Right cardiac atrium (tissue), 5 donors: Measurements from ENCODE around the gene SFSWAP. TPM values are rescaled to one million over a fixed set of nuclear protein-coding genes. Genes with fewer than 3 reads are reported as not detected.
A peak's percentile ranks its signal among the peaks of the same experiment; 100 is the strongest.
"Not testable (repeated sequence)": the region's sequence is repeated elsewhere in the genome, so short reads cannot be mapped to it uniquely, and the experiment has no call there.

Source experiments
- ATAC-seq, 2 donors: fragments of 200-7000 bp; cut with Tn5 transposase; one replicate each; pipeline versions ENCODE4 v1.8.0 to v1.9.1; 2020; ENCODE audit warnings: moderate library complexity in 2 of 2, mild to moderate bottlenecking in 1 of 2
- DNase-seq, 3 donors: peaks; one replicate each; pipeline ENCODE4 v3.0.0-alpha.2; 2020
- H3K27ac ChIP-seq: one replicate; pipeline ENCODE4 v1.5.1; 2013; ENCODE audit warnings: mild to moderate bottlenecking, low read length, control low read depth, moderate library complexity
- H3K27me3 ChIP-seq: one replicate; pipeline ENCODE4 v1.6.1; 2013; ENCODE audit not compliant: control insufficient read depth, insufficient read depth
- H3K4me1 ChIP-seq: one replicate; pipeline ENCODE4 v1.6.1; 2013; ENCODE audit warnings: low read length; ENCODE audit not compliant: control insufficient read depth, insufficient read depth
- H3K4me3 ChIP-seq: one replicate; pipeline ENCODE4 v1.5.1; 2013; ENCODE audit warnings: low read length, control low read depth
- H3K9me3 ChIP-seq: one replicate; pipeline ENCODE4 v1.6.1; 2013; ENCODE audit warnings: low read length; ENCODE audit not compliant: control insufficient read depth
- WGBS: extraction: QIAGEN DNeasy Blood & Tissue Kit; methylation state at CpG from one replicate; pipeline ENCODE4 v1.1.7; 2013; 5-methylcytosine and 5-hydroxymethylcytosine counted together
- intact Hi-C, 4 donors: fragments of 100-400 bp; cut with DNase I; formaldehyde crosslinking; loops; one replicate each; pipeline versions ENCODE4 v1.11.0 to v1.14.0; 2022 to 2023
- long read RNA-seq, 4 donors: library from polyadenylated mRNA; unstranded; transcript quantifications; one replicate each; pipeline ENCODE4 v2.0.0, GENCODE V29; 2020 to 2021
- polyA plus RNA-seq: library from polyadenylated mRNA; stranded (reverse); fragments of 200-250 nt; gene quantifications from one replicate; pipeline ENCODE4 v1.2.3, GENCODE V29; 2013
- total RNA-seq, 4 donors: library from RNA; stranded (reverse); fragmentation: NEBNext Ultra II Directional; extraction: Animal tissue kit (Norgen Biotek cat#: 25700); gene quantifications; one replicate each; pipeline ENCODE4 v1.2.1, GENCODE V29; 2021
- donor health status: healthy with polysubstance abuse.
- donor health status: DM: no; HTN: yes; CAD: no.
- donor health status: DM: no; HTN: no; CAD: no.
- donor health status: DM: no; HTN: yes; CAD: no; lungs with severe emphysema.
- donor health status: DM: yes; HTN: yes; CAD: no.

SFSWAP gene
- total RNA-seq (10 to 100 TPM; 18.8 to 24.1 (median 22.8) TPM), polyA plus RNA-seq (16.6 TPM)
- long read RNA-seq, donor 1, full-length matches to known transcripts, result 3 of 36 reads
- long read RNA-seq, donor 1, partial matches to known transcripts, result 28 of 36 reads
- long read RNA-seq, donor 1, other reads (novel, unspliced or antisense), result 5 of 36 reads
- long read RNA-seq, donor 2, partial matches to known transcripts, result 6 of 9 reads
- long read RNA-seq, donor 2, other reads (novel, unspliced or antisense), result 1 of 9 reads
- long read RNA-seq, donor 3, partial matches to known transcripts, result 25 of 34 reads
- long read RNA-seq, donor 3, other reads (novel, unspliced or antisense), result 6 of 34 reads
- long read RNA-seq, donor 4, partial matches to known transcripts, result 15 of 19 reads
- long read RNA-seq, donor 4, other reads (novel, unspliced or antisense), result 0 of 19 reads

DNA sequence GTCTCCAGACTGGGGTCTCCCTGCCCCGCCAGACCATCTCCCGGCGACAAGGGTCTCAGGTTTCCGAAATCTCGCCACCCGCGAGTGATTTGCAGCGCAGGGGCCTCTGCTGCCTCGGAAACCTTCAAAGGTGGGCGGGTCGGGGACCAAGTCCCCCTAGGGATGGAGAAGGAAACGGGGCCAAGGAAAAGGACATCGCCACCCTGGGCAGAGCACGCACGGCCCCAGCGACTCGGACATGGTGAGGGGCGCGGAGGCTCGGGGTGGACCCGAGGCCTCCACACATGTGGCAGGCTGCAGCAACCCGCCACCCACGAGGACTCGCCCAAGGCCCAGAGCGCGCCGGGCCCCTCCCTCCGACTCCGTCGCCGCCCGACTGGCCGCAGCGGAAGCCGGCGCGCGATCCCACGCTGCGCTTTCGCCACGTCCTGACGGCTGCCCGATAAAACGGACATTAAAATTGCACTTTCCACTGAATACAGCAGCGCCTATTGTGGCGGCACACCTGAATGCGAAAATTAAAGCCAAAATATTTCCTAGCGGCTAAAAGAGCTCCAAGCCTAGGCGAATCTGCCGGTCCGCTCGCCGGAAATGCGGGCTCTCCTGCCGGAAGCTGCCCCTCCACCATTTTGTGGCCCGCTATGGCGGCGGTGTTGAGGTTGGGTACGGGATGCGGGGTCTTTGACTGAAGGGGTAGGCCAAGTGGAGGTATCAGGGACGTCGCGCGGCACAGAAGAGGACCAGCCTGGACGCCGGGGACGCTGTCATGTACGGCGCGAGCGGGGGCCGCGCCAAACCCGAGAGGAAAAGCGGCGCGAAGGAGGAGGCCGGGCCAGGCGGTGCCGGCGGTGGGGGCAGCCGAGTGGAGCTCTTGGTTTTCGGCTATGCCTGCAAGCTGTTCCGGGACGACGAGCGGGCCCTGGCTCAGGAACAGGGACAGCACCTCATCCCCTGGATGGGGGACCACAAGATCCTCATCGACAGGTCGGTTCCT is at the start of gene SFSWAP:
Gene SFSWAP, plus strand, starts transcription at position 627 of the 994 bp plus-strand sequence. Its CDS starts 140 bp downstream, at position 767.
- Histone ChIP-seq H3K27me3 (no peaks in the 10 kb centered on the region), H3K9me3 (no peaks in the 10 kb centered on the region), H3K27ac (peak within 1 kb of the TSS; percentile 89), H3K4me1 (peaks cover 7% of the 10 kb centered on the region), H3K4me3 (peak within 1 kb of the TSS; percentile 73)
- ATAC-seq (peak; percentile 97), DNase-seq (peak; percentile 81 to 90 (median 89))
- intact Hi-C loops, result no loop called here
- under 1% methylated on average over 90 of the region's 90 CpGs for WGBS

DNA sequence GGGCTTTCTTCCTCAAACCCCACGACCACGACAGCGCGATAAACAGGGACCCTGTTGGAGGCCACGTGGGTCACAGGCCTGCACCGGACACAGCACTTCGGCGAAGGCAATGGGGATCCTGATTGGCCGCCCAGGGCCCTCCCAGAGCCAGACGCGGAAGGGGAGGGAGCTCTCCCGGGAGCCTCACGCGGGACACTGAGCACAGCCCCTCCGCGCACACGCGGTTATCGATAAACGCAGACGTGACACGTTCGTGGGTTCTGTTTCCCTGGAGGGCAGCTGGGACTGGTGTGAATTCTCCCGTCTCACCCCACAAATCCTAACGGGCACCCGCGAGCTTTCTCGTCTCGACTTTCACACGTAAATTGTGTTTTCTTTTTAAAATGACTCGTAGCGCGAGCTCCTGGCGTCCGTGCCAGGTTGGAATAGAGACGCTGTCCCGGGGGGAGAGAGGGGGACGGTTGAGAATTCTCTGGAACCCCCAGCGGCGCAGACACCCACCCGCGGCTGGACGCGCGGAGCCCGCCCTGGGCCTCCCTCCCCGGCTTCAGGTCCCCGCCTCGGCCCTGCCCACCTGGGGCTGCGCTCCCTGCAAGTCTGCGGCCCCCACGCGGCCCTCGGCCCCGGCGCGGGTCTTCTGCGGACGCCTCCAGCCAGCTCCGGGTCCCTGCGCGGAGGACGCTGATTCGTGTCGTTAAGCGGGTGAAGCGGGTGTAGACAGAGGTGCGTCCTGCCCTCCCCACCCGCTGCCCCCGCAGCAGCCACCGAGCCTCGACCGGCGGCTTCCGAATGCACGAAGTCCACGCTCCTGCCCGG is 49.5 kb upstream of the SFSWAP start:
- WGBS, result 7% methylated on average over 24 of the region's 78 CpGs
- intact Hi-C loops, result loop anchor here in 1 of 4 donors (10.0 kb wide), 1 partner anchor 367 kb away; no protein-coding TSS in a partner anchor
- H3K27ac ChIP-seq, H3K4me3 ChIP-seq, H3K27me3 ChIP-seq, H3K9me3 ChIP-seq, DNase-seq, H3K4me1 ChIP-seq: not testable (repeated sequence)
- ATAC-seq, result peak; percentile 27 to 74

DNA sequence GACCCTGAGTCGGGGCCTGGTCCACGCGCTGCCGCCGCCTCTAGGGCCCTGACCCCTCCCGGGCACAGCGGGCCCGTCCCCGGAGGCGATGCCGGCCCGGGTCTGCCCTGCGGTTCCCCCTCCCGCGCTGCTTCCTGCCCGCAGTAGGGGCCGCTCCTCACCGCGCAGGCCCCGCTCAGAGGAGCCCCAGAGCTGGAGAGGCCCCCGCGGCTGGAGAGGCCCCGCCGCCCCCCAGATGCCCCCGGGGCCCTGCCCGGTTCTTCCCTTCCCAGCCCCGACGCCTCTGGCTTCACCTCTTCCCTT is 49.0 kb upstream of the SFSWAP start:
- DNase-seq, H3K9me3 ChIP-seq, H3K27me3 ChIP-seq, H3K27ac ChIP-seq, H3K4me3 ChIP-seq, H3K4me1 ChIP-seq: not testable (repeated sequence)
- ATAC-seq, result peak in 1 of 2 donors; percentile 55
- no CpG with 5 or more reads among the region's 28 CpGs for WGBS
- intact Hi-C loops, result loop anchor here in 1 of 4 donors (10.0 kb wide), 1 partner anchor 367 kb away; no protein-coding TSS in a partner anchor

DNA sequence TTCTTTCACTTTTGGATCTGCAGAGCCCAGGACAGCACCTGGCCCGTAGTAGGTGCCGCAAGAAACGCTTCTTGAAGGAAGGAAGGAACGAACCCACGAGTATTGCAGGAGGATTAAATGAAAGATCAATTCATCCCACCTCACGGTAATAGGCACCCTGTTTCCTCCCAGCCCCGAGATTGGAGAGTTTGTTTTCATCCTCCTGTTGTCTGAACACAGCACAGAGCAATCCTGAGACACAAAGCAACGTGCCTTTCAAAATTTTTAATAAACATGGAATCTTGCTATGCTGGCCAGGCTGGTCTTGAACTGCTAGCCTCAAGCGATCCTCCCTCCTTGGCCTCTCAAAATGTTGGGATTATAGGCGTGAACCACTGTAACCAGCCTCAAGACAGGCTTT is 48.5 kb upstream of the SFSWAP start:
- intact Hi-C loops, result loop anchor here in 1 of 4 donors (10.0 kb wide), 1 partner anchor 368 kb away; no protein-coding TSS in a partner anchor
- not testable (repeated sequence) for H3K27ac ChIP-seq, ATAC-seq, DNase-seq, H3K27me3 ChIP-seq, H3K4me3 ChIP-seq, H3K9me3 ChIP-seq, H3K4me1 ChIP-seq
- 80% methylated on average over 10 of the region's 10 CpGs for WGBS

DNA sequence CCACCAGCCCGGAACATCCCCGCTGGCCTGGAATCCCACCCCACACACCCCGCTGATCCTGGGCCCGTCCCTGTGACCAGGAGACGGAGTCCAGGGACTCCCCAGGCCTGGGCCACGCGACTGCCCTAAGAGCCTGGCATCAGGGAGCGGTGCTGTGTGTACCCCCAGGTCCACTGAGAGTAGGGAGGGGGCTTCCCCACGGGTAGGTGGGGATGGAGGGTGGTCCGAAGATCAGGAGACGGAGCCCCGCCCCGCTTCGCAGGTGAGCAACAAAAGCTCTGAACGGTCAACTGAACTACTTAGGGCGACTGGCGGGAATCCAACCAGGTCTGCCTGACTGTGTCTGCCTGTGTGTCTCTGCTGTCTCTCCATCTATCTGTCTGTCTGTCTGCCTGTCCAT is 45.2 kb upstream of the SFSWAP start:
- not testable (repeated sequence) for H3K9me3 ChIP-seq, DNase-seq, H3K4me3 ChIP-seq, H3K27ac ChIP-seq, ATAC-seq, H3K27me3 ChIP-seq, H3K4me1 ChIP-seq
- intact Hi-C loops, result loop anchor here in 2 of 4 donors (5.0 to 10.0 kb wide), 2 partner anchors 368 to 371 kb away; no protein-coding TSS in a partner anchor
- 88% methylated on average over 17 of the region's 17 CpGs for WGBS

DNA sequence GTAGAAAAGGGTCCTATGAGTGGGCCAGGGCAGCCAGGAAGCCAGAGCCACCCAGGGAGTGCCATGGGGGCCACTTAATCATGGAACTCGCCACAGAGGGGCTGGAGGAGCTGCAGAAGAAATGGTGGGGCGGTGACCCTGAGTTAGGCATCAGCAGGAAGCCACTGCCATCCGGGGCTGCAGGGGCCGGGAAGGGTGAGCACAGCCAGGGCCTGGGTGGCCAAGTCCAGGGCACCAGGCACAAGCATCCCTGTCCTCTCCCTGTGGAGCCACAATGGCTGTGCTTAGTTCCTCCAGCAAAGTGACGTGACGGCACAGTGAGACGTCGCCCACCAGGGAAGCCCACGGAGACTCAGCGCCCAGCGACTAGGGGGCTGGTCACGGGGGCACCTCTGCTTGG is 44.4 kb upstream of the SFSWAP start:
- not testable (repeated sequence) for DNase-seq, H3K9me3 ChIP-seq, H3K4me1 ChIP-seq, ATAC-seq, H3K27me3 ChIP-seq, H3K27ac ChIP-seq, H3K4me3 ChIP-seq
- WGBS, result 71% methylated on average over 4 of the region's 12 CpGs
- intact Hi-C loops, result loop anchor here in 2 of 4 donors (5.0 to 10.0 kb wide), 2 partner anchors 369 to 372 kb away; no protein-coding TSS in a partner anchor

DNA sequence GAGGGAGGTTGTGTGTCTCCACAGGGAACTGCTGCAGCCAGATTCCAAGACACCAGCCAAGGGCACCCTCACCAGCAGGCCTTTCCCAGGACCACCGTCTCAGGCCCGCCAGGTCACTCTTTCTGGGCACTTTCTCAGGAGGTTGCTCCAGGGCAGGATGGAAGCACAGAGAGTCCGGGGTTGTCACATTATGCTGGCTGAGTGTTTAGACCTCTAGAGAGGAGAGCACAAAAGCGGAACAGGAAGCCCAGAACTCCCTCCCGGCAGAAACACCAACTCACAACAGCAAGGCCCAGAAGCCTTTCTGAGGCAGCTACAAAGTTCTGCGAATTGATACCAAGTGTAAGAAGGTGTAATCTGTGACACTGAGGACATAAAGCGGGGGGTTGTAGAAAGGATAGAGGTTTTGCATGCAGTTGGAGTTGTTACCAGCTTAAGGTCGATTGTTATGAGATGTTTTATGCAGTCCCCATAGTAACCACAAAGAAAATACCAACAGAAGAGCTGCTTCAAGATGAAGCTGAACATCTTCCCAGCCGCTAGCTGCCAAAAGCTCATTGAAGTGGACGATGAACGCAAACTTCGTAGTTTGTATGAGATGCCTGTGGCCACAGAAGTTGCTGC is 43.8 kb upstream of the SFSWAP start:
- WGBS, result 68% methylated on average over 12 of the region's 12 CpGs
- H3K27me3 ChIP-seq, H3K4me1 ChIP-seq, ATAC-seq, H3K9me3 ChIP-seq, H3K4me3 ChIP-seq, H3K27ac ChIP-seq: not testable (repeated sequence)
- DNase-seq, result peak in 1 of 3 donors; percentile 22
- intact Hi-C loops, result loop anchor here in 2 of 4 donors (5.0 to 10.0 kb wide), 2 partner anchors 370 to 372 kb away; no protein-coding TSS in a partner anchor

DNA sequence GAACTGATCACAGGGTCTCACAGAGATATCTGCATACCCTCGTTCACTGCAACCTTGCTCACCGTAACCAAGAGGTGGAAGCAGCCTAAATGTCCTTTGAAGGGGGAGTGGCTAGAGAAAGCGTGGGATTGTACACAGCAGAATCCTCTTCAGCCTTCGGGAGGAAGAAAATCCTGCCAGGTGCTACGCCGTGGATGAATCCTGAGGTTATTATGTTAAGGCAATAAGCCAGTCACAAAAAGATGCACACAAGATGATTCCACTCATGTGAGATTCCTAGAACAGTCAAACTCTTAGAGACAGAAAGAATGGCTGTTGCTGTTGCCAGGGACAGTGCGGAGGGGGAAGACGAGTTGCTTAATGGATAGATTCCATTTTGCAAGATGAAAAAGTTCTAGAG is 39.6 kb upstream of the SFSWAP start:
- ATAC-seq (no peak), DNase-seq (no peak)
- WGBS, result 52% methylated on average over 8 of the region's 8 CpGs
- Histone ChIP-seq H3K27me3 (no peaks in the 10 kb centered on the region), H3K4me3 (no peak overlapping the region), H3K4me1 (no peaks in the 10 kb centered on the region), H3K27ac (no peak overlapping the region), H3K9me3 (peaks cover 5% of the 10 kb centered on the region)
- intact Hi-C loops, result no loop called here

DNA sequence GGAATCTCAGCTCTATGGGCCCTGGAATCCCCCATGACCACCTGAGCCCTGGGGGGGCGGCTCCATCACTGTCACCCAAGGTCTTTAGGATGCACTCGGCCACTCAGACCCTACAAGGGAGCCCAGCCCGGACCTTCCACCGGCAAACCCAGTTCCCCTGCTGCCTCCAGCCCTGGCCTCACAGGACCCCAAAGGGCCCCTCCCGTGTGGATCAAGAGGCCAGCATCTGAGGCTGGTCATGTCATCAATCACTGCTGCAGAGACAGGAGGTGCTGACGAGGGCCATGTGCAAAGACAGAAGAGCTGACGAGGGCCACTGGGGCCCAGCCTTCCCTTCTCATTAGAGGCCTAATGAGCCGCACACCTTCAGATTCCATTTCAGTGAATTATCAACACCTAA is 39.0 kb upstream of the SFSWAP start:
- H3K4me3 ChIP-seq, result no peak overlapping the region
- no peak for ATAC-seq
- H3K27ac ChIP-seq, result no peak overlapping the region
- no peak for DNase-seq
- intact Hi-C loops, result no loop called here
- WGBS, result 28% methylated on average over 8 of the region's 8 CpGs
- no peaks in the 10 kb centered on the region for H3K27me3 ChIP-seq
- H3K9me3 ChIP-seq, result peaks cover 5% of the 10 kb centered on the region
- H3K4me1 ChIP-seq, result no peaks in the 10 kb centered on the region
